NB4 (cell line): ENCODE results near the gene ERGIC1.
"Not testable (repeated sequence)": the region's sequence is repeated elsewhere in the genome, so short reads cannot be mapped to it uniquely, and the experiment has no call there.

Experiments used
- DNase-seq: peaks from one replicate; pipeline ENCODE4 v3.0.0; 2010; ENCODE audit warnings: low read depth
- H3K4me3 ChIP-seq: one replicate; pipeline ENCODE4 v1.5.1; 2011; ENCODE audit warnings: mild to moderate bottlenecking, low read depth, low read length, moderate library complexity
- CTCF ChIP-seq: IDR thresholded peaks from one replicate; pipeline ENCODE4 v1.5.1; 2012; ENCODE audit warnings: low read depth, low read length
- MAX ChIP-seq: IDR thresholded peaks from 2 replicates; pipeline ENCODE4 v1.6.1; 2011; ENCODE audit warnings: low read depth, low read length
- MYC ChIP-seq: IDR thresholded peaks from 2 replicates; pipeline ENCODE4 v1.6.1; 2011; ENCODE audit warnings: low read depth, low read length
- POLR2A ChIP-seq: IDR thresholded peaks from 2 replicates; pipeline ENCODE4 v1.6.1; 2011; ENCODE audit warnings: mild to moderate bottlenecking; ENCODE audit not compliant: insufficient read length; ENCODE audit errors: extremely low read depth

Gene ERGIC1

GRCh38 chr5:172861461-172861860 lies 27.4 kb downstream of the ERGIC1 start:
- TF ChIP-seq POLR2A (no peak), MAX (no peak), MYC (no peak), CTCF (no peak)
- no peak overlapping the region for H3K4me3 ChIP-seq
- no peak for DNase-seq

GRCh38 chr5:172862165-172862801 lies 28.2 kb downstream of the ERGIC1 start:
- no peak for DNase-seq
- TF ChIP-seq MYC (no peak), CTCF (no peak), POLR2A (no peak), MAX (no peak)
- H3K4me3 ChIP-seq, result no peak overlapping the region

- not testable (repeated sequence) for H3K4me3 ChIP-seq, DNase-seq
Measured at GRCh38 chr5:172864171-172864570, 30.1 kb downstream of the ERGIC1 start.

- no peak overlapping the region for H3K4me3 ChIP-seq
- TF ChIP-seq MYC (no peak), CTCF (no peak), MAX (no peak), POLR2A (no peak)
- DNase-seq, result no peak
Measured at GRCh38 chr5:172864747-172865146, 30.7 kb downstream of the ERGIC1 start.

- TF ChIP-seq CTCF (no peak), MAX (no peak), MYC (no peak), POLR2A (no peak)
- no peak overlapping the region for H3K4me3 ChIP-seq
- no peak for DNase-seq
Measured at GRCh38 chr5:172866378-172866777, 32.3 kb downstream of the ERGIC1 start.

- DNase-seq, result no peak
- TF ChIP-seq CTCF (no peak), POLR2A (no peak), MAX (no peak), MYC (no peak)
- H3K4me3 ChIP-seq, result no peak overlapping the region
Measured at GRCh38 chr5:172866802-172867748, 33.0 kb downstream of the ERGIC1 start.
